NCI-H1105 treated with DMSO at 0.1 percent for 48 hours (cell line): ENCODE results near the gene BABAM1.

Experiments used
- DNase-seq: peaks from one replicate; lab custom pipeline; 2025; lab: John Stamatoyannopoulos, UW

Gene BABAM1

DNA sequence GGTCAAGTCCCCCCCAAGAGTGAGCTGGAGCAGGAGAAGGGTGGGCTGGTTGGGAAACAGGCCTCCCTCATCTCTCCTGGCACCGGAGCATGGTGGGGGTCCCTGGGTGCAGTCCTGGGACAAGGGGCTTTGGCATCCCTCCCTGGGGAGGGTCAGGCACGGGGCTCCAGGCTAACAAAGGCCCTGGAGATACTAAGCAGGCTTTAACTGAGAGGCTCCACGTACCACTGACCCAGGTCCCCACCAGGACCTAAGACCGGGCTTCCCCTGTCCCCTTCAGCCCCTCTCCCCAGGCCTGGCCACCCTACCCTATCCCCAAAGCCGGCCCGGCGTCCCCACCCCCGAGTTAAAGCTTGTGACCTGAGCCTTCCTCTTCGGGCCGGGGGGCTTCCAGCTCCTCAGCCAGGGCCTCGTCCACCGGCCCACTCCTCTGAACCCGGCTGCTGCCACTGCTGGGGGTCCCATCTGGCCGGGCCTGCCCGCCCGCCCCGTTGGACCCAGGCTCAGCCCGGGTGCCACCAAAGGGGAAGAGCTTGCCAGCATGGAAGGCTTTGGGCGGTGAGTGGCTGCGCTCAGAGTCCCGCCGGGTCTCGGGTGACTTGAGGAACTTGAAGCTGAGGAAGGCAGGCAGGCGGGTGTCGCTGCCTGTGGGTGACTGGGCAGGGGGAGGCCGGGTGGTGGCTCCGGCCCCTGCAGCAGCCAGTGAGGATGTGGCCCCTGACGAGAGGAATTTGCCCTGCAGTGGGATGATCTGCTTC lies 57.3 kb downstream of the BABAM1 start:
- DNase-seq, result no peak

DNA sequence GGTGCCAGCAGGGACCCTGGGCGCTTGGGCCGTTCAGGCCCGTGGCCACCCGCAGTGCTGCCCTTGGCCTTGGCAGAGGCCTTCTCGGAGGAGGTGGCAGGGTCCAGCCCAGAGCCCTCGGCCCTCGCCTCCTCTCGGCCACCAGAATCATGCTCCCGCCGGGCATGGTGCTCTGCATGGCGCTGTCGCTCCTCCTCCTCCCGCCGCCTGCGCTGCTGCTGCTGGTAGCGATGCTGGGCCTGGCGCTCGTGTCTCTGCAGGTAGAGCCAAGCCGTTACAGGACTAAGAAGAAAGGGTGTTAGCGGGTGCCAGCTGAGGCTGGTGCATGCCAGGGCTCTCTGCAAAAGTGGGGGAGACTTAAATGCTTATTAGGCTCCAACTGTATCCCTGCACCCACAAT lies 57.9 kb downstream of the BABAM1 start:
- DNase-seq, result no peak

DNA sequence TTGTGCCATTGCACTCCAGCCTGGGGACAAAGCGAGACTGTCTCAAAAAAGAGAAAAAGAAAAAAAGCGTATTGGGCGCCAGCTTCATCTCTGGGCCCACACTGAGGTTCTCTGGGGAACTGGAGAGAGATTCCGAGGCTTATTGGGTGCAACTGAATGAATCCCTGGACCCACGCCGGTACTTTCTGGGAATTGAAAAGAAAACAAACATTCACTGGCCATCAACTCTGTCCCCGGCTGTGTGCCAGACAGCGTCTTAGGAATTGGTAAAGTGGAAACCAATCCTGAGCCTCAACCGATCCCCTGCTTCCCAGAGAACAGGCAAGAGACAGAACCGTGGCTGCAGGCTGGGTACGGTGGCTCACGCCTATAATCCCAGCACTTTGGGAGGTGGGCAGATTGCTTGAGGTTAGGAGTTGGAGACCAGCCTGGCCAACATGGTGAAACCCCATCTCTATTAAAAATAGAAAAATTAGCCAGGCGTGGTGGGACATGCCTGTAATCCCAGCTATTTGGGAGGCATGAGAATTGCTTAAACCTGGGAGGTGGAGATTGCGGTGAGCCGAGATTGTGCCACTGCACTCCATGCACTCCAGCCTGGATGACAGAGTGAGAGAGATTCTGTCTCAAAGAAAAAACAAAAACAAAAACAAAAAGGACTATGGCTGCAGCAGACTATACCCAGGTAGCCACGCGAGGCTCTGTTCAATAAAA lies 58.8 kb downstream of the BABAM1 start:
- DNase-seq, result no peak

DNA sequence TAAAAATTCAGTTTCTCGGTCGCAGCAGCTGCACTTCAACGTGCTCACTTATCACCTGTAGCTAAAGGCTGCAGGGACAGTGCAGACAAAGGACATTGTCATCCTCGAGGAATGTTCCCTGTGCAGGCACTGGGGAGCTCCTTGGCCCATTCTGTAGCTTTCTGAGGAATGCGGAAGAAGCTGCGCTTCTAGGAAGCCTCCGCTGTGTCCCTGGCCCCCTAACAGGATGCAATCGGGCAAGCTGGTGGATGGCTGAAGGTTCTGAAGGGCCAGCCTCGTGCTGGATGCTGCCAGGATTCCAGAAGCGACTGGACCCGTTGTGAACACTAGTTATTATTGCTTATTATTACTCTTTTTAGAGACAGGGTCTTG lies 59.3 kb downstream of the BABAM1 start:
- DNase-seq, result no peak

DNA sequence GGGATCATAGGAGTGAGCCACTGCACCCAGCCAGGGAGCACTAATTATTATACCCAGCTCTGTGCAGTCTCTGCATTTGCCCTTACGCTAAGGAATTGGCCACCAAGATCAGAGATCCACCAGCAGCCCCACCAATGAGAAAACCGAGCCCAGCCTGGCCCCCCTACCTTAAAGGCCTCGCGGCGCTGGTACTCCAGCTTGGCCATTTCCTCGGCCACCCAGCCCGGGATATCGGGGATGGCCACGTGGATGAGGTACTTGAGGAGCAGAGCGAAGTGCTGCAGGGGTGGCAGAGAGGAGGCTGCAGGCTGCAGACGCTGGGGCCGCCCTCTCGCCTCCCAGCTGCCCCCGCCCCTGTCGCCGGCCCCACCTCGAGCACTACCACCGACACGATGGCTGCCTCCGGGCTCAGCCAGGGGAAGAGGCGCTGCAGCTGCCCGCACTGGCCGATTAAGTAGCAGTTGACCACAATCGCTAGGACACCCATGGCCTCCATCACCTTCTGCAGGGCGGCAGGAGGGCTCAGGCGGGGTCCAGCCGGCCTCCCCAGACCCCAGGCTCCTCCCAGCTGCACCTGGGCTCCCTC lies 59.9 kb downstream of the BABAM1 start:
- no peak for DNase-seq

DNA sequence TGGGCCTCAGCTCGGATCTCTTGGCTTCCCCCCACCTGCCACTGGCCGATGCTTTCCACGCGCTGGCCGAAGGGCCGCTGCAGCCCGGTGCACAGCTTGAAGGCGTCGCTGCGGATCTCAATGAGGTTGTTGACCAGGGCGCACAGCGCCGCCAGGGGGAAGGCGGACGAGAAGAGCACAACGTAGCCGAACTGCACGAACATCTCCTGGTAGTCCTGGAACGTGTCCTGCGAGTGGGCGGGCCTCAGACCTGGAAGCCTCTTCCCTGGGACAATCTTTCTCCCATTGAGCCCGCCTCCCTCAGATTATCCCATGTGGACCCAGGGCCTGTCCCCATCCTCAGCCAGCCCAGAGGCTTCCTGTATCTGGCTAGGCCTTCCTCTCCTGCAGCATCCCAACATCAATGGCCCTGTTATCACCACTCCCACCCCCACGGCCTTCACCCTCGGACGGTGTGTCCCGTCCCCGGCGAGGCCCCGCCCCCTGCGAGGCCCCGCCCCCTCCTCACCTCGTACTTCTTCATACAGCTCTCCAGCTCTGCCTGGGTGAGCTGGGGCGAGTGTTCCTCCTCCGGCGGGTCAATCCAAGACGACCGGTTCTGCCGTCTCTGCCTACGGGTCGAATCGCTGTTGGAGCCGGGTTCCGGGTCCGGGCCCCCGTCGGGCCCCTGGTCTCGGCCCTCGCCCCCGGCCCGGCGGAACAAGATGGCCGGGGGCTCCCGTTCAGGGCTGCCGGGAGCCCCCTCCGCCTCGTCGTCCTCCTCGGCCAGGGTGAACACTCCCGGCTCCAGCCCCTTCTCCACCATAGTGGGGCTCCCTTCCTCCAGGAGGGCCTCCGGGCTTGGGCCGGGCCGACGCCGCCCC lies 60.6 kb downstream of the BABAM1 start:
- DNase-seq, result peak; percentile 11
